Posterior cingulate gyrus (tissue), 11 donors: Measurements from ENCODE around the gene SLC29A2.

Experiments
- DNase-seq, 10 donors: peaks; one replicate each; pipeline versions ENCODE4 v3.0.0 to v3.0.0-alpha.2; 2020 to 2021; ENCODE audit warnings: mixed read lengths in 3 of 10
- intact Hi-C: fragments of 100-400 bp; cut with DNase I; formaldehyde crosslinking; loops from one replicate; pipeline ENCODE4 v1.15.1; 2023

Gene SLC29A2

DNA sequence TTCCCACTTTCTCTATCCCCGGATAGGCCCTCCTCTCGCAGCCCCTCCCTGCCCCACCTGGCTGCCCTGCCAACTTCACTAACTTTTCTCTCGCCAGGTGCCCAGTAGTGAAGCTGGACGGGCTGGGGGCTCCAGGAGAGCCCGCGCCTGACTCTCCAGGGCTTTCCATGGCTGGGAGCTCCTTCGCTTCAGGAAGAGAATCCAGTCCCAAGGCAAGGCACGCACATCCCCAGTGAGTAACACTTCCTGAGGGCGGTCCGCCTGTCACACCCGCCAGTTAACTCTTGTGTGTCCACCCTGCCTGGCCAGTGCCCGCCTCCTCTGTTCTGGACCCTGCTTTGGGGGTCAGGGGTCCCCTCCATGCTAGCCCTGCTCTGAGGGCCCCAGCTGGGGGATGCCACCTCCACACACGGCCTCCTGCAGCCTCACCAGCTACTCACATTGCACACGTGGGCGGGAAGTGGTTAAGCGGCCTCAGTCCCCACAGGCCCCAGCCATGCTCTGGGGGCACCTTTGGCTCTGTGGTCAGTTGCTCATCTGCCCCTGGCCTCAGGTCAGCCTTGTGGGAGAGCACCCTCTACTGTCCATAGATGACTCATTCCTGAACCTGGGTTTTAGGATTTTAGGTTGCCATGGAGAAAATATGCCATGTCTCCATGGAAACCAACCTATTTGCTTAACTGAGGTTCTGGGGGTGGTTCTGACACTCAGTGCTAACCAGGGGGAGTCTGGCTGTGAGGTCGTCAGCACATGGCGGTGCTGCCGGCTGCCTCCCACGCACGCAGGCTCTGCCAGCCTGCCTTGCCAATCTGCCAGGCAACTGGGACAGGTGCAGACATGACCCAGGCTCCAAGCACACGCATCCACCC, 35.1 kb downstream of the SLC29A2 start, which contains the start of gene RIN1:
Gene RIN1 (minus strand): TSS at position 201 of the 869 bp plus-strand sequence. CDS start 32 bp downstream, at position 169.
- intact Hi-C loops: no loop called here

GRCh38 chr11:66335531-66336233, 35.9 kb downstream of the SLC29A2 start:
- peak in 4 of 10 donors; percentile 27 to 89 (median 84) for DNase-seq
- intact Hi-C loops: no loop called here

More for the DNA sequence above, 35.1 kb downstream of the SLC29A2 start, which contains the start of gene RIN1:
- DNase-seq: peak in 8 of 10 donors; percentile 66 to 97 (median 79)

GRCh38 chr11:66334605-66335442, 36.7 kb downstream of the SLC29A2 start:
- intact Hi-C loops: no loop called here
- peak in 3 of 10 donors; percentile 53 to 82 (median 79) for DNase-seq

DNA sequence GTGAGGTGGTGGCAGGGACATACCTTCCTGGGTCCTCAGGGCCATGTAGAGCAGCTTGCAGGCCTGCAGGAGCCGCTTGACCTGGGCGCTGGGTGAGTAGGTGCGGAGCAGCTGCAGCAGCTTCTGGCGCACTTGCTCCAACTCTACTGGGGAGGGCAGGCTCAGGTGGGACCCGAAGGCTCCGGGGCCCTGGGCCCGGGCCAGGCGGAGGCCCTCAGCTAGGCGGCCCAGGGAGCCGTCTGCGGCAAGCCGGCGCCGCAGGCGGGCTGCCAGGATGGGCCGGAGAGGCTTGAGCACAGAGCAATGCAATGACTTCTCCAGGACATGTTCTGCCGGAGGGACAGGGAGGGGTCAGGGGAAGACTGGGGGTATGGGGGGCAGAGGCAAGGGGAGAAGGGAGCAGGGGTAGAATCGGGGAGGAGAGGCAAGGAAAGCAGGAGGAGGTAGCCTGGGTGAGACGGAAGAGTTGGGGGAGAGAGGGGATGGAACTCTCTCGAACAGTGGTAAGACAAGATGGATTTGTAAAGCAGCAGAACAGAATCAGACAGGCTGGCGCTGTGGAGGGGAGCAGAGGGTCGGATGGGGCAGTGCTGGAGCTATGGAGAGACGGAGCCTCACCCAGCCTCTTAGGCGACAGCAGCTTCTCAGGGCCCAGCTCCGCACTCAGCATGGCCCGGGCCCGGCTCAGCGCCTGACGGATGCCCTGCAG, 37.5 kb downstream of the SLC29A2 start:
- intact Hi-C loops: no loop called here
- peak in 3 of 10 donors; percentile 62 to 77 (median 75) for DNase-seq

DNA sequence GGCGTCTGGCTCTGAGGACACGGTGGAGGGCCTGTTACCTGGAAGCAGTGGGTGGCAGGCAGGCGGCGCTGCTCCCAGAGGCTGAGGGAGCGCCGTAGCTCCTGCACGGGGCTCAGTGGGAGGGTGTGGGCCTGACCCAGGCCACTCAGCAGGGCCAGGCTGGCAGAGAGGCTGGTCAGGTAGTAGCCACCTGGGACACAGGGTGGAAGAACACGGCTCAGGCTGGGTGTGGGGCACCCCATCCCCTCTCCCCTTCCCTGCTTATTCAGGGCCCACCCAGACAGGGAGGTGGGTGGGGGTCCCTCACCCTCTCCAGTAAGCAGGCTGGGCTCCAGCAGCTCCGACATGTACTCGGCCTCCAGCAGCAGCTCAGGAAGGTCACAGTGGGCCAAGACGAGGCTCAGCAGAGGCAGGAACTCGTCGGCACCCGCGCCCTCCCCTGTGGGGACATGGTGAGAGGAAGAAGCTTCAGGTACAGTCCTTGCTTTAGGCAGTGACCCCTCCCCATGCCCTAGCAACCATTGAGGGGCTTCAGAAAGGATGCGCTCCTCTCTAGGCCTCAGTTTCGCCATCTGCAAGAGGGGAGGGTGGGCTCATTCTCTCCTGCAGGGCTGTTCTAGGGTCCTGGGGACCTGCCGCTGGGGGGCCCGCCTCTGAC, 38.2 kb downstream of the SLC29A2 start:
- DNase-seq: peak in 3 of 10 donors; percentile 40 to 78 (median 55)
- intact Hi-C loops: no loop called here

- peak in 3 of 10 donors; percentile 53 to 81 (median 75) for DNase-seq
- intact Hi-C loops: no loop called here
These were observed 39.0 kb downstream of the SLC29A2 start for GRCh38 chr11:66332371-66333219.

DNA sequence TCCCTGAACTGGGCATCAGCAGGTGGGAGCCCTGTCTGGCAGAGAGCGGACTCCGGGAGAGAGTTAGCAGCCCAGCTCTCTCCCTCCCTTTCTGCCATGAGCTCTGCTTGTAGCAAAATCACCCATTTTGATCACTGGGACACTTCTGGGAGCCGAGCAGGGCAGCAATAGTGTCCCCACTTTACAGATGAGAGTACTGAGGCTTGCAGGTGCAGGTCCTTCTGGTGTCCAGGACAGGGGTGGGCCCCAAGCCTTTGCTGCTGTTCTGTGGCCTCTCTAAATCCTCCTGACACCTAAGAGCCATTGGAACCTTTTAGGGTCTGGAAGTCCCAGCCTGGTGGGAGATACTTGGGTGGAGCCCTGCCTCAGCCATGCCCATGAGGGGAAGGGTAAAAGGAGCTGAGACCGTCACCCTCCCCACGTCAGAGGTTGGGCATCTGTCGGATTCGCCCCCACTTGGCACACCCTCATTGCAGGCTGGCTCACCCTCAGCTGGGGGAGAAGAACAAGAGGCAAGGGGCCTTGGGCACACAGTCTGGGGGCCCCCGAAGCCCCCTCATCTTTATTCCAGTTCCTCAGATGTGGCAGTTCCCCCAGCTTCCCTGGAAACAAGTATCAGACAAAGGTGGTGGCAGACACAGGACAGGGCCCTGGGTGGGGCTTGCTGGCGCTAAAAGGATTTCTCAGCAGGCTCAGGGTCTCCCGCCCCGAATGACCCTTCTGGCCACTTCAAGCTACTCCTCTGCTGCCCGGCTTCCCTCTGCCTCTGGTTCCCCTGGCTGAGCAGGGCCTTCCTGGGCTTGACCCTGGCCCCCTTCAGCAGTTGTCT, 39.8 kb downstream of the SLC29A2 start:
- peak in 3 of 10 donors; percentile 36 to 55 (median 54) for DNase-seq
- intact Hi-C loops: no loop called here

GRCh38 chr11:66330931-66331330, 40.6 kb downstream of the SLC29A2 start:
- intact Hi-C loops: no loop called here
- DNase-seq: peak in 3 of 10 donors; percentile 60 to 74 (median 69)

DNA sequence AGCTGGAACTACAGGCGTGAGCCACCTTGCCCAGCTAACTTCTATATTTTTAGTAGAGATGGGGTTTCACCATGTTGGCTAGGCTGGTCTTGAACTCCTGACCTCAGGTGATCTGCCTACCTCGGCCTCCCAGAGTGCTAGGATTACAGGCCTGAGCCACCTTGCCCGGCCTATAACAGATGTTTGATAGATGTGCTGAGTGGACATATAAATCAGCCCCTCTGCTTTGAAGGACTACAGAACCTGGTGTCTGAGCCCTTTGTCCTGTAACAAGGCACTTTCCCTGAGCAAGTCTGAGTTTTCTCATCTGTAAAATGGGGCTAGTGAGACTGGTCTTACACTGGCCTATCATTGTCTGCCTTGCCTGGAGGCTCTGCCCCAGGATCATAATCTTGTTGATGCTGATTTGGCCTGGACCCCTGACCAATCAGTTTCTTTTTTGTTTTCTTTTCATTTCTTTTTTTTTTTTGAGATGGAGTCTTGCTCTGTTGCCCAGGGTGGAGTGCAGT, 42.3 kb downstream of the SLC29A2 start:
- intact Hi-C loops: loop anchor here (5.0 kb wide), 1 partner anchor 37 kb away; the partner anchor contains the start of gene TMEM151A
- DNase-seq: peak in 1 of 10 donors; percentile 0

DNA sequence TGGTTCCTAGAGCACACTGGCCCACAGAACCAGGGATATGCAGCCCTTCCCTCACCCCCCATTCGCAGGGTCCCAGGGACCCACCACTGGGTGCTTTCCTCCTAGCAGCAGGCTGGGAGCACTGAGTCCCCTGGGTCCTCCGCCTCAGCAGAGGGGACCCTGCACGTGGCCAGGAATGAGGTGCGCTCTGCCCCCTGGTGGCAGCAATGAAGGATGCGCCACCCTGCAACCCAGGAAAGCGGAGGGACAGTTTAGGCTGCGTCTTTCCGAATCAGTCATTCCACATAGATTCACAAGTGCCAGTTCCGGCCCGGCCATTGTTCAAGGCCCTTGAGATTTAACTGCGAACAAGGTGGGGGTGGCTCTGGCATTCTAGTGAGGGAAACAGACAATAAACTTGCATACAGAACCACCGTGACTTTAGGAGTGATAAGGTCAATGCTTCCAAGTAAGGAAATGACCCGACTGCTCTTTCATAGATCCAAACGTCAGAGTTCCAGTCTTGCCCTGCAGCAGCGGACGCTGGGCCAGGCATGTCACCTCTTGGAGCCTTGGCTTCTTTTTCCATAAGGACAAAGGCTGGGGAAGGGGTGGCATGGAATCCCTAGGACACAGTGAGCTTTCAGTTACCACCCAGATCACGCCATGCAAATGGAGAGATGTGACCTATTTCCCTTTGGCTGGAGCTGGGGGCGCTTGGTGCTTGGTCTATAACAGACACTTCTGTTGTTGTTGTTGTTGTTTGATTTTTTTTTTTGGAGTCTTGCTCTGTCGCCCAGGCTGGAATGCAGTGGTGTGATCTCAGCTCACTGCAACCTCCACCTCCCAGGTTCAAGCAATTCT, 43.0 kb downstream of the SLC29A2 start:
- peak; percentile 64 to 97 (median 80) for DNase-seq
- intact Hi-C loops: loop anchor here (1.0 to 5.0 kb wide), 2 partner anchors 17 to 36 kb away; partner anchors contain the start of gene TMEM151A

- intact Hi-C loops: loop anchor here (1.0 to 5.0 kb wide), 2 partner anchors 17 to 36 kb away; partner anchors contain the start of gene TMEM151A
- peak in 2 of 10 donors; percentile 34 to 65 for DNase-seq
These were observed 43.6 kb downstream of the SLC29A2 start for GRCh38 chr11:66328031-66328301.

GRCh38 chr11:66327171-66328030, 44.2 kb downstream of the SLC29A2 start:
- DNase-seq: peak in 1 of 10 donors; percentile 29
- intact Hi-C loops: loop anchor here (1.0 to 5.0 kb wide), 2 partner anchors 16 to 35 kb away; partner anchors contain the start of gene TMEM151A

DNA sequence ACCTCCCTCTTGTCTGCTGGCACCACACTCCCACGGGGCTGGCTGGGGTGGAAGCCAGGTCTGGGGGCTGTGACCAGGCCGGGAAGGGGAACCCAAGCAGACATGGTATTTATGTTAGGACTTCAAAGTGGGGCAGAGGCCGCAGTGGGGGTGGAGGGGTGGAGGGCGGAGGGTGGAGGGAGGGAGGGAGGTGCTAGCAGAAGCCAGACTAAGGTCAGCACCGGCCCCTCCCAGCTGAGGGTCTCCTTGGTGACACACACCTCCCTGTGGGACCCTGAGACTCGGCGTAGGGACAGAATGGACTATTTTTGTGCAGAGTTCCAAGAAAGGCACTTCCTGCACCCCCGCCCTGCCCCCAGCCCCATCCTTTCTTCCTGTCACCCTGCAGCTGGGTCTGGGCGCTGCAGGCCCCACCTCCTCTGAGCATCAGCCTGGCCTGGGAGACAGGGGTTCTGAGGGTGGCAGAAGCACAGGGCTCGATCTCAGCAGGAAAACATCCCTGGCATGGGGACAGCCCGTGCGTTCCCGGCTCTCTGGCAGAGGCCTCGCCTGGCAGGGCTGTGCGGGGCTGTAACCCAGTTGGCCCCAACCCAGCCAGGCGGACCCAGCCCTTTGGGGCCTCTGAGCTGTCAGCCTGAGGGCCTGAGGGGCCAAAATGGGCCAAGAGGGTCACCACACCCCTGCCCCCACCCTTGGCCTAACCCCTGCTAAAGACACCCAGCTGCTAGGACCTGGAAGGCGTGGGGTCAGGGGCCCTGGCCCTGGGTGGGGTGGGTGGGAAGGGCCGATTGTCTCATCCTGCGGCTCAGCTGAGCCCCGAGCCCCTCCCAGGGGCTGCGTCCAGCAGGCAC, 45.1 kb downstream of the SLC29A2 start:
- intact Hi-C loops: loop anchor here (5.0 kb wide), 1 partner anchor 34 kb away; the partner anchor contains the start of gene TMEM151A
- DNase-seq: peak in 2 of 10 donors; percentile 57 to 79

GRCh38 chr11:66325263-66325671, 46.3 kb downstream of the SLC29A2 start:
- DNase-seq: peak in 1 of 10 donors; percentile 41
- intact Hi-C loops: loop anchor here (5.0 kb wide), 1 partner anchor 33 kb away; the partner anchor contains the start of gene TMEM151A
